WERI-Rb-1 (cell line): ENCODE results near the gene LYRM4.

Experiments
- DNase-seq: peaks from one replicate; pipeline ENCODE4 v3.0.0-alpha.2; 2020
- H3K27ac ChIP-seq: fragments of 250-450 bp; sonication (Bioruptor Pico); 2 replicates; pipeline ENCODE4 v1.5.1; 2020; ENCODE audit warnings: mild to moderate bottlenecking, moderate library complexity
- H3K27me3 ChIP-seq: fragments of 250-450 bp; sonication (Bioruptor Pico); 2 replicates; pipeline ENCODE4 v1.5.1; 2021; ENCODE audit warnings: mild to moderate bottlenecking, low read depth, moderate library complexity; ENCODE audit not compliant: insufficient read depth, severe bottlenecking
- H3K36me3 ChIP-seq: fragments of 250-450 bp; sonication (Bioruptor Pico); 2 replicates; pipeline ENCODE4 v1.5.1; 2020; ENCODE audit warnings: mild to moderate bottlenecking, moderate library complexity
- H3K4me3 ChIP-seq: 2 replicates; pipeline ENCODE4 v1.5.1; 2011; ENCODE audit warnings: low read depth, mild to moderate bottlenecking, control low read depth, low read length
- H3K9me3 ChIP-seq: fragments of 250-450 bp; sonication (Bioruptor Pico); 2 replicates; pipeline ENCODE4 v1.5.1; 2021; ENCODE audit warnings: mild to moderate bottlenecking, moderate library complexity; ENCODE audit not compliant: severe bottlenecking
- TF ChIP-seq, protein P1 (sequence below): IDR thresholded peaks from 2 replicates; pipeline ENCODE4 v1.5.1; 2011; ENCODE audit warnings: low read depth, mild to moderate bottlenecking, control low read depth, inconsistent platforms, low read length

The LYRM4 gene

DNA sequence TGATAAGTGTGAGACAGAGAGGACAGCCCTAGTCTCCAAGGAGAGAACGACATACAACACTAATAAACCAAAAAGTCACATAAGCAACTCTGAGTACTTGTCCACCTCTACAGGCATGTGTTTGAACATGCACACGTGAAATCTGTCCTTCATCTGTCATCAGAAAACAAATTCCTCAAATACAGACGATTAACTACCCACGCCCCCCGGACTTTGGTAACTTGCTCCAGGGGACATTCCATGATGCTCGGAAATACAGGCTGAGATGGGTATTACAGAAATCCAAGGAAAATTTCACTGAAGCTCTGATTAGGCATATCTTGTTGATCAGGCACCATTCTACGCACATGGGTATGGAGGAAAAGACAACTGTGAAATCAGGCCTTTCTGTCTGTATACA, 57.8 kb downstream of the LYRM4 start:
- Histone ChIP-seq H3K36me3 (no peaks in the 10 kb centered on the region; the same call in 1 of the 2 replicates), H3K27ac (peak overlapping the region; percentile 78), H3K27me3 (no peaks in the 10 kb centered on the region), H3K4me3 (no peak overlapping the region), H3K9me3 (no peaks in the 10 kb centered on the region)
- TF ChIP-seq, protein P1, sequence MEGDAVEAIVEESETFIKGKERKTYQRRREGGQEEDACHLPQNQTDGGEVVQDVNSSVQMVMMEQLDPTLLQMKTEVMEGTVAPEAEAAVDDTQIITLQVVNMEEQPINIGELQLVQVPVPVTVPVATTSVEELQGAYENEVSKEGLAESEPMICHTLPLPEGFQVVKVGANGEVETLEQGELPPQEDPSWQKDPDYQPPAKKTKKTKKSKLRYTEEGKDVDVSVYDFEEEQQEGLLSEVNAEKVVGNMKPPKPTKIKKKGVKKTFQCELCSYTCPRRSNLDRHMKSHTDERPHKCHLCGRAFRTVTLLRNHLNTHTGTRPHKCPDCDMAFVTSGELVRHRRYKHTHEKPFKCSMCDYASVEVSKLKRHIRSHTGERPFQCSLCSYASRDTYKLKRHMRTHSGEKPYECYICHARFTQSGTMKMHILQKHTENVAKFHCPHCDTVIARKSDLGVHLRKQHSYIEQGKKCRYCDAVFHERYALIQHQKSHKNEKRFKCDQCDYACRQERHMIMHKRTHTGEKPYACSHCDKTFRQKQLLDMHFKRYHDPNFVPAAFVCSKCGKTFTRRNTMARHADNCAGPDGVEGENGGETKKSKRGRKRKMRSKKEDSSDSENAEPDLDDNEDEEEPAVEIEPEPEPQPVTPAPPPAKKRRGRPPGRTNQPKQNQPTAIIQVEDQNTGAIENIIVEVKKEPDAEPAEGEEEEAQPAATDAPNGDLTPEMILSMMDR = no peak
- DNase-seq = no peak

DNA sequence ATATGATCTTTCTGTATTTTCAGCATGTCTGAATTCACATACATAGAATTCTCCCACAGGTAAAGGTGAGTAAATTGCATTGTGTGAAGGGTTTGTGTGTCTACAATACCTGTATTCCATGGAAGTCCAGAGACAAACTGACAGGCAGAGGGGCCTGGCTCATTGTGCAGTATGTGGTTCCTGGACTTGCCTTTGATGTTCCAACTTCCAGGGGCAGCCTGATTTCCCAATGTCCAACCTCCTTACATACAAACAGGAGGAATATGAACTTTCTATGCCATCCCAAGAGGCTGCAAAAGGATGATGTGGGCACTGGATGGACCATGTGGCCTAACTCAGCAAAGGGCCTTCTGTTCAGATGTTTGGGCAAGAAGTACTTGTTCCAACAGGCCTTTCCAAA, 58.5 kb downstream of the LYRM4 start:
- H3K36me3 ChIP-seq = no peaks in the 10 kb centered on the region
- peak overlapping the region; percentile 78 for H3K27ac ChIP-seq
- no peak overlapping the region for H3K4me3 ChIP-seq
- no peaks in the 10 kb centered on the region for H3K27me3 ChIP-seq
- no peak for DNase-seq
- no peaks in the 10 kb centered on the region for H3K9me3 ChIP-seq
- TF ChIP-seq, protein P1 = no peak

DNA sequence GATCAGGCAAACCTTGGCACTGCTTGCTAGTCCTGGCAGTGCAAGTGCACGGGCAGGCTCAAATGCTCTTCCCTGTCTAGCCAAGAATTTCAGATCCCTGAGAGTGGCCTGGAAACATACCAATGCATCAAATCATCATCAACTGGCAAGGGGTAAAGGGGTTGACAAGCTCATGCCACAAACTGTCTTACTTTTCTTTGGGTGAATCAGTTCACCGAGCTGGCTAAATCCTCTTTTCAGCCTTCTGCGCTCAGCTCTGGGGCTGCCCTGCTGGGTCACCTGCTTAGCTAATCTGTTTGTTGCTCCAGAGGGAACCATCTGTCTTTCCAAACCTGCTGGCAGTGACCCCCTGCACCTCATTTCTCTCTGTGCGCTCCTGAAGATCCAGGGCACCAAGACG, 59.5 kb downstream of the LYRM4 start:
- Histone ChIP-seq H3K27me3 (no peaks in the 10 kb centered on the region), H3K4me3 (no peak overlapping the region), H3K9me3 (no peaks in the 10 kb centered on the region), H3K36me3 (peaks cover 3% of the 10 kb centered on the region; the same call in 1 of the 2 replicates), H3K27ac (peak overlapping the region; percentile 78)
- TF ChIP-seq, protein P1 = no peak
- peak; percentile 93 for DNase-seq

GRCh38 chr6:5199702-5200101, 61.0 kb downstream of the LYRM4 start:
- Histone ChIP-seq H3K4me3 (no peak overlapping the region), H3K27ac (peak overlapping the region; percentile 78; the same call in 1 of the 2 replicates), H3K36me3 (peaks cover 14% of the 10 kb centered on the region), H3K9me3 (no peaks in the 10 kb centered on the region), H3K27me3 (no peaks in the 10 kb centered on the region)
- no peak for DNase-seq
- TF ChIP-seq, protein P1 = no peak

DNA sequence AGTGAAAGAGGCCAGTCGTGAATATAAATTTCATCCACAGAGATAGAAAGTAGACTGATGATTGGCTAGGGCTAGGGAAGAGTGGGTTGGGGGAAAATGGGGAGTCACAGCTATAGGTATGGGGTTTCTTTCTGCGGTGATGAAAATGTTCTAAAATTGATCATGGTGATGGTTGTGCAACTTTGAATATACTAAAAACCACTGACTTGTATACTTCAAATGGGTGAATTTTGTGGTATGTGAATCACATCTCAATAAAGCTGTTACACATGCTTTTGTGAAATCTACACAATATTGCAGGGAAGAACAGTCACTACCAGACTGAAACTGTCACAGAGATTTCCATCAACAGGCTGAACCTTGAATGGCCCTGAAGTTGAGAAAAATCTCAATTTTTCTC, 61.5 kb downstream of the LYRM4 start:
- no peak overlapping the region for H3K4me3 ChIP-seq
- H3K27me3 ChIP-seq = no peaks in the 10 kb centered on the region
- TF ChIP-seq, protein P1 = no peak
- H3K9me3 ChIP-seq = no peaks in the 10 kb centered on the region
- no peak for DNase-seq
- H3K36me3 ChIP-seq = peaks cover 18% of the 10 kb centered on the region
- no peak overlapping the region for H3K27ac ChIP-seq

DNA sequence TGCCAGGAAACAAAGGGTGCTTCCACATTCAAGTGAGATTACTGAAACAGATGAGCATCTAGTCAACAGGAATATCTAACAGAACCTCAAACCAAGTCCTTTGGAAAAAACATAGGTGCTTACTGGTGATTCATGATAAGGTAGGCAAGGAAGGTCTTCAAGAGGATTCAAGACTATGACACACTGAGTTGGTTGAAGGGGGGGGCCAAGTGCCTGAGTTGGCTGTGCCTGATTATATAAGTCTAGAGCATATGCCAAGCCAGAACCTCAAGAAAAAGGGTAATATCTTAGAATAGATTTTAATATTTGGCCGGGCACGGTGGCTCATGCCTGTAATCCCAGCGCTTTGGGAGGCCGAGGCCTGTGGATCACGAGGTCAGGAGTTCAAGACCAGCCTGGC, 63.7 kb downstream of the LYRM4 start:
- Histone ChIP-seq H3K27ac (no peak overlapping the region), H3K9me3 (no peaks in the 10 kb centered on the region), H3K27me3 (no peaks in the 10 kb centered on the region), H3K36me3 (peaks cover 21% of the 10 kb centered on the region), H3K4me3 (no peak overlapping the region)
- no peak for DNase-seq
- TF ChIP-seq, protein P1 = no peak
